ENCODE measurements around the gene FGA.

Gene FGA

DNA sequence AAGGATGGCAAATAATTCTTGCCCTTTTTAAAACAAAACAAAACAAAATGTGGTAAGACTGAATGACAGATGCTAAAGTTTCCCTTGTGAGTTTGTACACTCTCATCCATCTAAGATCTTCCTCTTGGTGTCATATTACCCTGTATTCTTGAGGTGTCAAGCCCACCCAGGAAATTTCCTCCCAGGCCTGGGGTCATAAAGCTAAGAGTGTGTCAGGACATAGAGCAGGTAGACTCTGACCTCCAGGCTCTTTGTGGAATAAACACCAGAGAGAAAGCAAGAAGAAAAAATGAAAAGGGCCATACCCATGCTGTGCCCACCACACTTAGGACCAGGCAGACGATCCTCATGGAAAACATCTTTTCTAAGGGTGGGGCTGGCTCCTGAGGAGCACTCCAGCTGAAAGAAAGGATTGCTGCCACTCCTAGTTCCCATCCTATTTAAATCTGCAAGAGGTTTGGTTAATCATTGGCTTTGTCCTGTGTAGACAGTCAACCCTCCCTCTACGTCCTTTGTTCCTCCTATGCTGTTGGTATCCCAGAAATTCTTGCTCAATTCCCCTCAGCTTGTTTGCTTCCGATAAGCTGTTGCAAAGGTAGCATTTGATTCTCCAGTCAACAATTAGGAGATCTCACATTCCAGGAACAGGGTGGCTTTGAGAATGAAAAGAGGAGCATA is at the start of gene FGA:
Gene FGA (minus strand): TSS at position 414 of the 678 bp plus-strand sequence. CDS start 55 bp downstream, at position 359.
- Histone ChIP-seq H3K27me3 (ENCODE audit: control insufficient read depth in 1 of 2, insufficient read depth in 2 of 2, low read length in 2 of 2) (no peaks in the 10 kb centered on the region), H3K36me3 (ENCODE audit: insufficient read depth, low read length) (no peaks in the 10 kb centered on the region), H3K9me3 (ENCODE audit: low read length) (no peaks in the 10 kb centered on the region), H3K4me3 (ENCODE audit: low read depth in 1 of 2, low read length in 2 of 2) (no peak within 1 kb of the TSS), H3K9ac (ENCODE audit: low read length) (no peak within 1 kb of the TSS), H3K4me1 (ENCODE audit: insufficient read depth, low read length) (no peaks in the 10 kb centered on the region), H3K27ac (ENCODE audit: low read depth, low read length) (no peak within 1 kb of the TSS)

- Histone ChIP-seq H3K27me3 (ENCODE audit: control insufficient read depth in 1 of 2, insufficient read depth in 2 of 2, low read length in 2 of 2) (no peaks in the 10 kb centered on the region), H3K9ac (ENCODE audit: low read length) (no peak overlapping the region), H3K36me3 (ENCODE audit: insufficient read depth, low read length) (no peaks in the 10 kb centered on the region), H3K27ac (ENCODE audit: low read depth, low read length) (no peak overlapping the region), H3K4me3 (ENCODE audit: low read depth in 1 of 2, low read length in 2 of 2) (no peak overlapping the region), H3K4me1 (ENCODE audit: insufficient read depth, low read length) (no peaks in the 10 kb centered on the region), H3K9me3 (ENCODE audit: low read length) (no peaks in the 10 kb centered on the region)
Measured at GRCh38 chr4:154634058-154634457, 43.5 kb upstream of the FGA start.

DNA sequence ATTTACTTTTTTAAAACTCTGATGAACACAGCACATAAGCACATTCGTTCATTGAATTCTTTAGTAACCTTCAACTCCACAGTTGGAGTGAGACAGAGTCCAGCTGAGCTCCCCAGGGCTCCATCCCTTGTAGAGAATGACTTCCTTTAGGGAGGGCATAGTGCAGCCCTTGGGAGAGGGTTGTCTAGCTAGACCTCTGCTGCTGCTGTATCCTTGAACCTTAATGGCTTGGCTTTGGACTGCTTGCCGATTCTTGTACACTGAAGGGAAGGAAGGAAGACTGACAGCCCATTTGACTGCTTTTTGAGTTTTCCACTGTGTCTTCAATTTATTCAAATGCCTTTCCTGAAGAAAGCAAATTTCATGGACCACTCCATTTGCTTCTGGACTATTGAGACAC is 41.3 kb upstream of the FGA start:
- no peak overlapping the region for H3K27ac ChIP-seq (ENCODE audit: low read depth, low read length)
- H3K27me3 ChIP-seq (ENCODE audit: control insufficient read depth in 1 of 2, insufficient read depth in 2 of 2, low read length in 2 of 2), result no peaks in the 10 kb centered on the region
- no peaks in the 10 kb centered on the region for H3K4me1 ChIP-seq (ENCODE audit: insufficient read depth, low read length)
- no peak overlapping the region for H3K9ac ChIP-seq (ENCODE audit: low read length)
- no peak overlapping the region for H3K4me3 ChIP-seq (ENCODE audit: low read depth in 1 of 2, low read length in 2 of 2)
- no peaks in the 10 kb centered on the region for H3K9me3 ChIP-seq (ENCODE audit: low read length)
- H3K36me3 ChIP-seq (ENCODE audit: insufficient read depth, low read length), result no peaks in the 10 kb centered on the region

DNA sequence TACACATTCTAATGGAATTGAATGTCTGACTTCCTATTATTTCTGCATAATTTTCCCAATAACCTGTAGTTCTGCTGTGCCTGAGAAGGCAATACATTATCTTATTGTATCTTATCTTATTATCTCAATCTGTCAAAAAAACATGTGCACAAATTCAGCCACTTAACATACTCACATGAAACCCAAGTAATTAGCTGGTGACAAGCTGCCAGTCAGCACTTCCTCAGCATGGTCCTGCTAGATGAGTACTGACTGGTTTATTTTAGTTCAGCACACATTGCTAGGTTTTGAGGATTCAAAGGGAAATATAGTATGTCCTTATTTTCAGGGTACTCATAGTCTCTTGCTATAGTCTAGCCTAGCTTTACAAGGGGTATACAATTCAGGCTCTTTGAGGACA is 39.8 kb upstream of the FGA start:
- Histone ChIP-seq H3K27me3 (ENCODE audit: control insufficient read depth in 1 of 2, insufficient read depth in 2 of 2, low read length in 2 of 2) (no peaks in the 10 kb centered on the region), H3K9ac (ENCODE audit: low read length) (no peak overlapping the region), H3K9me3 (ENCODE audit: low read length) (no peaks in the 10 kb centered on the region), H3K36me3 (ENCODE audit: insufficient read depth, low read length) (no peaks in the 10 kb centered on the region), H3K4me1 (ENCODE audit: insufficient read depth, low read length) (no peaks in the 10 kb centered on the region), H3K27ac (ENCODE audit: low read depth, low read length) (no peak overlapping the region), H3K4me3 (ENCODE audit: low read depth in 1 of 2, low read length in 2 of 2) (no peak overlapping the region)

GRCh38 chr4:154626793-154627484 is 36.4 kb upstream of the FGA start:
- no peak overlapping the region for H3K27ac ChIP-seq (ENCODE audit: low read depth, low read length)
- peak overlapping the region; percentile 26 to 33 for H3K4me3 ChIP-seq (ENCODE audit: low read depth in 1 of 2, low read length in 2 of 2)
- no peaks in the 10 kb centered on the region for H3K27me3 ChIP-seq (ENCODE audit: control insufficient read depth in 1 of 2, insufficient read depth in 2 of 2, low read length in 2 of 2)

DNA sequence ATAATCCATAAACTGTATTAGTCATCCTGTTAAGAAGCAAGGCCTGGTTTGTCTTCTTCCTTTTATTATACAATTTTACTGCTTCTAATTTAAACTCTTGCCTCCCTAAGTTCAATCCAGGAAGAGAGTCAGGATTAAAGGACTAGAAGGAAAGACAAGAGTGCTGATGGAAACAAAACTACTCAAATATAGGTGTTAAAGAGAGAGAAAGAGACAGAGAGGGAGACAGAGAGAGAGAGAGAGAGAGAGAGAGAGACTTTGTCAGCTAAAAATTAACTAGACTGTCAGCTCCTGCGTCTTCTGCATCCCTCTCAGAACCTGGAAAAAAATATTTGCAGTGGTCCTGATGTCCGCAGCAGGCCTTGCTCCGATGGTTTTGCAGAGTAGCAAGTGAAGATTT is 35.4 kb upstream of the FGA start:
- no peaks in the 10 kb centered on the region for H3K36me3 ChIP-seq (ENCODE audit: insufficient read depth, low read length)
- H3K27me3 ChIP-seq (ENCODE audit: control insufficient read depth in 1 of 2, insufficient read depth in 2 of 2, low read length in 2 of 2), result no peaks in the 10 kb centered on the region
- H3K27ac ChIP-seq (ENCODE audit: low read depth, low read length), result no peak overlapping the region
- H3K4me1 ChIP-seq (ENCODE audit: insufficient read depth, low read length), result no peaks in the 10 kb centered on the region
- no peaks in the 10 kb centered on the region for H3K9me3 ChIP-seq (ENCODE audit: low read length)
- no peak overlapping the region for H3K9ac ChIP-seq (ENCODE audit: low read length)
- no peak overlapping the region for H3K4me3 ChIP-seq (ENCODE audit: low read depth in 1 of 2, low read length in 2 of 2)

More at GRCh38 chr4:154626793-154627484, 36.4 kb upstream of the FGA start:
- Histone ChIP-seq H3K36me3 (ENCODE audit: insufficient read depth, low read length) (no peaks in the 10 kb centered on the region), H3K4me1 (ENCODE audit: insufficient read depth, low read length) (no peaks in the 10 kb centered on the region), H3K9me3 (ENCODE audit: low read length) (no peaks in the 10 kb centered on the region), H3K9ac (ENCODE audit: low read length) (no peak overlapping the region)

DNA sequence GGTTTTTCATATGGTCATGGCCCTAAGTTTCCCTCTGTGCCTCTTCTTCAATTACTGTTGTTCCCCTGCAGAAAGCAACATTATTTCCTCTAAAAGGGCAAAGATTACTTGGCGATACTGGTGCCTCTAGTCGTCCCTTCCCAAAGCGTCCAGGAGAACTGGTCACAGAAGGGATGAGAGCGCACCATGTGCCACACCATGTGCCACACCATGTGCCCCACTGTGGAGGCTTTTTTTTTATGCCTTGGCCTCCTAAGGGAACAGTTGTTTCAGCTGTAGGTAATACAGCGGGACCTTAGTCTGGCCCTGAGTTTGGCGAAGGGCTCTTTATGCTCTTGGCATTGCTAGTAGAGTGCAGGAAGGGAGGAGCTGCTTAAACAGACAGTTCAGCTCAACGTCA is 33.5 kb upstream of the FGA start:
- Histone ChIP-seq H3K9me3 (ENCODE audit: low read length) (no peaks in the 10 kb centered on the region), H3K27me3 (ENCODE audit: control insufficient read depth in 1 of 2, insufficient read depth in 2 of 2, low read length in 2 of 2) (no peaks in the 10 kb centered on the region), H3K4me1 (ENCODE audit: insufficient read depth, low read length) (no peaks in the 10 kb centered on the region), H3K9ac (ENCODE audit: low read length) (no peak overlapping the region), H3K4me3 (ENCODE audit: low read depth in 1 of 2, low read length in 2 of 2) (no peak overlapping the region), H3K27ac (ENCODE audit: low read depth, low read length) (no peak overlapping the region), H3K36me3 (ENCODE audit: insufficient read depth, low read length) (no peaks in the 10 kb centered on the region)

GRCh38 chr4:154623436-154623835 is 32.9 kb upstream of the FGA start:
- Histone ChIP-seq H3K4me3 (ENCODE audit: low read depth in 1 of 2, low read length in 2 of 2) (no peak overlapping the region), H3K9ac (ENCODE audit: low read length) (no peak overlapping the region), H3K9me3 (ENCODE audit: low read length) (no peaks in the 10 kb centered on the region), H3K27ac (ENCODE audit: low read depth, low read length) (no peak overlapping the region), H3K36me3 (ENCODE audit: insufficient read depth, low read length) (no peaks in the 10 kb centered on the region), H3K4me1 (ENCODE audit: insufficient read depth, low read length) (no peaks in the 10 kb centered on the region), H3K27me3 (ENCODE audit: control insufficient read depth in 1 of 2, insufficient read depth in 2 of 2, low read length in 2 of 2) (no peaks in the 10 kb centered on the region)

- Histone ChIP-seq H3K27ac (ENCODE audit: low read depth, low read length) (no peak overlapping the region), H3K4me3 (ENCODE audit: low read depth in 1 of 2, low read length in 2 of 2) (no peak overlapping the region), H3K4me1 (ENCODE audit: insufficient read depth, low read length) (no peaks in the 10 kb centered on the region), H3K9me3 (ENCODE audit: low read length) (no peaks in the 10 kb centered on the region), H3K36me3 (ENCODE audit: insufficient read depth, low read length) (no peaks in the 10 kb centered on the region), H3K9ac (ENCODE audit: low read length) (no peak overlapping the region), H3K27me3 (ENCODE audit: control insufficient read depth in 1 of 2, insufficient read depth in 2 of 2, low read length in 2 of 2) (no peaks in the 10 kb centered on the region)
Measured at GRCh38 chr4:154622598-154622997, 32.1 kb upstream of the FGA start.

GRCh38 chr4:154620111-154620510 is 29.6 kb upstream of the FGA start:
- H3K9me3 ChIP-seq (ENCODE audit: low read length), result no peaks in the 10 kb centered on the region
- H3K9ac ChIP-seq (ENCODE audit: low read length), result no peak overlapping the region
- H3K4me1 ChIP-seq (ENCODE audit: insufficient read depth, low read length), result no peaks in the 10 kb centered on the region
- H3K27ac ChIP-seq (ENCODE audit: low read depth, low read length), result no peak overlapping the region
- H3K4me3 ChIP-seq (ENCODE audit: low read depth in 1 of 2, low read length in 2 of 2), result no peak overlapping the region
- H3K36me3 ChIP-seq (ENCODE audit: insufficient read depth, low read length), result no peaks in the 10 kb centered on the region
- no peaks in the 10 kb centered on the region for H3K27me3 ChIP-seq (ENCODE audit: control insufficient read depth in 1 of 2, insufficient read depth in 2 of 2, low read length in 2 of 2)

DNA sequence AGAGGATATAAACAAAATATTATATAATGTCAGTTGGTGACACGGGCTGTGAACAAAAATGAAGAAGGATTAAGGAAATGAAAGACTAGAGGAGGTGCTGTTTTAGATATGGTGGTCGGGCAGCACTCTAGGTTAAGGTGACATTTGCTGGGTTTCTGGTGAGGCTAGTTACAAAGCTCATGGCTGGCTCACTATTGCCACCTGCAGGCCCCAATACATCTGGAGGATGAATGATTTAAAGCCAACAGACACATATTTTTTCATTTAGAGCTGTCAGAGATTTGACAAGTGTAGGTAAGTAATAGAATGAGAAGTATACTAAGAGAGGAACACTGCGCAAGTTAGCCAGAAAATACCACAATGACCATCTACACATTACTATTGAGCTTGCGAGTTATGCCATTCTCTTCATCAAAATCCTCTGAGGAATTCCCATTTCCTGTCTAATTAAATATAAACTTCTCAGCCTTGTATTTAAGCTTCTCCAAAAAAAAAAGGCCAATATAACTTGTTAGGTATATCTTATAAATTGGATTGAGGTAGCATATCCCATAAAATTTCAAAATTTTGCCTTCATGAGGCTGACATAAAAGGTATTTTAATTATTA is 28.3 kb upstream of the FGA start:
- Histone ChIP-seq H3K9ac (ENCODE audit: low read length) (no peak overlapping the region), H3K4me3 (ENCODE audit: low read depth in 1 of 2, low read length in 2 of 2) (no peak overlapping the region), H3K36me3 (ENCODE audit: insufficient read depth, low read length) (no peaks in the 10 kb centered on the region), H3K27ac (ENCODE audit: low read depth, low read length) (no peak overlapping the region), H3K4me1 (ENCODE audit: insufficient read depth, low read length) (no peaks in the 10 kb centered on the region), H3K27me3 (ENCODE audit: control insufficient read depth in 1 of 2, insufficient read depth in 2 of 2, low read length in 2 of 2) (no peaks in the 10 kb centered on the region), H3K9me3 (ENCODE audit: low read length) (no peaks in the 10 kb centered on the region)

Data from muscle layer of colon (tissue), 2 donors.